Parathyroid adenoma (tissue), 2 donors: Measurements from ENCODE around the gene MISP.
"Not testable (repeated sequence)": the region's sequence is repeated elsewhere in the genome, so short reads cannot be mapped to it uniquely, and the experiment has no call there.

Experiments used
- H2AFZ ChIP-seq: fragments of 300-600 bp; sonication (generic); one replicate; pipeline ENCODE4 v1.7.0; 2017; ENCODE audit warnings: antibody characterized with exemption, mild to moderate bottlenecking
- H3K27ac ChIP-seq: fragments of 300-600 bp; sonication (generic); one replicate; pipeline ENCODE4 v1.7.0; 2017
- H3K27me3 ChIP-seq: fragments of 300-600 bp; sonication (generic); one replicate; pipeline ENCODE4 v1.7.0; 2017; ENCODE audit warnings: low read length; ENCODE audit not compliant: control insufficient read depth, insufficient read depth
- H3K36me3 ChIP-seq: fragments of 300-600 bp; sonication (generic); one replicate; pipeline ENCODE4 v1.7.0; 2017; ENCODE audit warnings: low read length; ENCODE audit not compliant: control insufficient read depth, insufficient read depth
- H3K4me1 ChIP-seq: fragments of 300-600 bp; sonication (generic); one replicate; pipeline ENCODE4 v1.7.0; 2017; ENCODE audit warnings: control low read depth
- H3K4me2 ChIP-seq: fragments of 300-600 bp; sonication (generic); one replicate; pipeline ENCODE4 v1.7.0; 2017; ENCODE audit warnings: low read length
- H3K4me3 ChIP-seq: fragments of 300-600 bp; sonication (generic); one replicate; pipeline ENCODE4 v1.7.0; 2017; ENCODE audit warnings: low read depth, low read length
- H3K79me2 ChIP-seq: fragments of 300-600 bp; sonication (generic); one replicate; pipeline ENCODE4 v1.7.0; 2017; ENCODE audit warnings: control low read depth
- H3K9ac ChIP-seq: fragments of 300-600 bp; sonication (generic); one replicate; pipeline ENCODE4 v1.7.0; 2017; ENCODE audit warnings: mild to moderate bottlenecking
- H3K9me3 ChIP-seq: fragments of 300-600 bp; sonication (generic); one replicate; pipeline ENCODE4 v1.7.0; 2017; ENCODE audit warnings: low read length; ENCODE audit not compliant: control insufficient read depth
- CTCF ChIP-seq: fragments of 300-600 bp; sonication (generic); IDR thresholded peaks from one replicate; pipeline ENCODE4 v1.7.0; 2017; ENCODE audit warnings: antibody characterized with exemption, mild to moderate bottlenecking
- donor health status: primary hyperparathyroidism.

The MISP gene

GRCh38 chr19:723714-724113, 27.2 kb upstream of the MISP start:
- Histone ChIP-seq H3K36me3 (no peaks in the 10 kb centered on the region), H3K4me3 (no peak overlapping the region), H3K4me2 (no peak overlapping the region), H3K27ac (no peak overlapping the region), H3K9me3 (no peaks in the 10 kb centered on the region), H3K27me3 (no peaks in the 10 kb centered on the region), H3K9ac (no peak overlapping the region), H2AFZ (no peak overlapping the region), H3K4me1 (no peaks in the 10 kb centered on the region), H3K79me2 (no peaks in the 10 kb centered on the region)
- no peak for TF ChIP-seq CTCF

DNA sequence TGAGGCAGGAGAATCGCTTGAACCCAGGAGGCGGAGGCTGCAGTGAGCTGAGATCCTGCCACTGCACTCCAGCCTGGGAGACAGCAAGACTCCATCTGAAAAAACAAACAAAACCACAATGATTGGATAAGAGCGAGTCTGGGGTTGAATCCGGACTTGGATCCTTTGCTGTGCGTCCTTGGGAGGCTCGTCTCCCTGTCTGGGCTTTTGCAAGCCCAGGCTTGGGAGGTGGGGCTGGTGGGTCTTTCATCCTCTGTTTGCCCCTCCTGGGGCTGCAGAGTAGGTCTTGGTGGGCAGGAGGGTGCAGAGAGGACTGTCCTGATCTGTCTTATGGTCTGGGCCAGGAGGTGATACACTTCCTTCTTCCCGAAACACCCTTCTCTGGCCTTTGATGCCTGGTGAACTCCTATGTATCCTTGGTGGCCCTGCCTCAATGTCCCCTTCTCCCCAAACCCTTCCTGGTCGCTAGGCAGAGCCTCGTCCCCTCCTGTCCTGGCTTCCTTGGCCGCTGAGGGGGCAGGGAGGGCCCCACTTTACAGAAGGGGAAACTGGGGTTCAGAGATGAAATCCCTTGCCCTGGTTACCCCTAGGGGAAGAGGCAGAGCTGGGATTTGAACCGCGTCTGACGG, 25.3 kb upstream of the MISP start:
- no peaks in the 10 kb centered on the region for H3K36me3 ChIP-seq
- H2AFZ ChIP-seq, result no peak overlapping the region
- TF ChIP-seq CTCF, result no peak
- no peaks in the 10 kb centered on the region for H3K79me2 ChIP-seq
- no peaks in the 10 kb centered on the region for H3K27me3 ChIP-seq
- H3K4me3 ChIP-seq, result no peak overlapping the region
- H3K4me2 ChIP-seq, result no peak overlapping the region
- H3K9ac ChIP-seq, result no peak overlapping the region
- no peak overlapping the region for H3K27ac ChIP-seq
- H3K4me1 ChIP-seq, result no peaks in the 10 kb centered on the region
- no peaks in the 10 kb centered on the region for H3K9me3 ChIP-seq

GRCh38 chr19:726993-727956, 23.6 kb upstream of the MISP start:
- Histone ChIP-seq H3K4me3 (no peak overlapping the region), H3K27me3 (no peaks in the 10 kb centered on the region), H3K9me3 (no peaks in the 10 kb centered on the region), H3K27ac (no peak overlapping the region), H3K4me2 (no peak overlapping the region), H3K4me1 (no peaks in the 10 kb centered on the region), H2AFZ (no peak overlapping the region), H3K36me3 (no peaks in the 10 kb centered on the region), H3K9ac (no peak overlapping the region), H3K79me2 (no peaks in the 10 kb centered on the region)
- TF ChIP-seq CTCF, result no peak

GRCh38 chr19:728011-728410, 22.9 kb upstream of the MISP start:
- Histone ChIP-seq H3K4me3 (no peak overlapping the region), H3K27ac (no peak overlapping the region), H3K9ac (no peak overlapping the region), H2AFZ (no peak overlapping the region), H3K4me1 (no peaks in the 10 kb centered on the region), H3K79me2 (no peaks in the 10 kb centered on the region), H3K4me2 (no peak overlapping the region), H3K9me3 (no peaks in the 10 kb centered on the region), H3K27me3 (no peaks in the 10 kb centered on the region), H3K36me3 (no peaks in the 10 kb centered on the region)
- TF ChIP-seq CTCF, result no peak

GRCh38 chr19:729564-729963, 21.3 kb upstream of the MISP start:
- H2AFZ ChIP-seq, H3K4me1 ChIP-seq, H3K27me3 ChIP-seq, H3K36me3 ChIP-seq, H3K9ac ChIP-seq, H3K4me3 ChIP-seq, H3K9me3 ChIP-seq, H3K79me2 ChIP-seq, H3K27ac ChIP-seq, H3K4me2 ChIP-seq: not testable (repeated sequence)
